GM23338 (cell line): ENCODE measurements around the gene SLC23A2. TPM values are rescaled to one million over a fixed set of nuclear protein-coding genes. Genes with fewer than 3 reads are reported as not detected.

Experiments
- ATAC-seq: fragments of 200-7000 bp; cut with Tn5 transposase; 3 replicates; pipeline ENCODE4 v1.9.1; 2020
- DNase-seq: peaks from one replicate; pipeline ENCODE4 v3.0.0-alpha.2; 2015; ENCODE audit warnings: low spot score
- H2AFZ ChIP-seq: fragments of 200-600 bp; sonication (generic); 2 replicates; pipeline ENCODE4 v1.8.0; 2016; ENCODE audit warnings: antibody characterized with exemption, mild to moderate bottlenecking, moderate library complexity
- H3F3A ChIP-seq: fragments of 200-600 bp; sonication (generic); replicated peaks from 2 replicates; pipeline ENCODE4 v1.8.0; 2017; ENCODE audit warnings: antibody characterized with exemption, mixed run types, low read depth
- H3K27ac ChIP-seq: fragments of 200-600 bp; sonication (generic); 2 replicates; pipeline ENCODE4 v1.6.1; 2016; ENCODE audit warnings: low read depth
- H3K27me3 ChIP-seq: fragments of 200-600 bp; sonication (generic); 2 replicates; pipeline ENCODE4 v1.8.0; 2016; ENCODE audit warnings: mild to moderate bottlenecking, mixed run types, moderate library complexity; ENCODE audit not compliant: insufficient read depth
- H3K36me3 ChIP-seq: fragments of 200-600 bp; sonication (generic); 2 replicates; pipeline ENCODE4 v1.8.0; 2016; ENCODE audit warnings: mild to moderate bottlenecking; ENCODE audit not compliant: insufficient read depth
- H3K4me1 ChIP-seq: fragments of 200-600 bp; sonication (generic); 2 replicates; pipeline ENCODE4 v1.8.0; 2016; ENCODE audit warnings: mild to moderate bottlenecking, moderate library complexity; ENCODE audit not compliant: insufficient read depth
- H3K4me2 ChIP-seq: fragments of 200-600 bp; sonication (generic); 2 replicates; pipeline ENCODE4 v1.7.1; 2017; ENCODE audit warnings: mixed run types
- H3K4me3 ChIP-seq: fragments of 200-600 bp; sonication (generic); 2 replicates; pipeline ENCODE4 v1.6.1; 2016; ENCODE audit warnings: mixed run types
- H3K79me2 ChIP-seq: fragments of 200-600 bp; sonication (generic); replicated peaks from 2 replicates; pipeline ENCODE4 v1.8.0; 2017; ENCODE audit warnings: mild to moderate bottlenecking; ENCODE audit not compliant: insufficient read depth
- H3K9me2 ChIP-seq: fragments of 200-600 bp; sonication (generic); 2 replicates; pipeline ENCODE4 v1.8.0; 2017; ENCODE audit not compliant: insufficient read depth
- H4K20me1 ChIP-seq: fragments of 200-600 bp; sonication (generic); replicated peaks from 2 replicates; pipeline ENCODE4 v1.8.0; 2017; ENCODE audit warnings: mild to moderate bottlenecking; ENCODE audit not compliant: insufficient read depth
- H3K27ac Mint-ChIP-seq: 2 replicates; pipeline ENCODE4 v1.8.0; 2020; ENCODE audit warnings: inconsistent platforms, mild to moderate bottlenecking, moderate library complexity, mixed read lengths
- H3K27me3 Mint-ChIP-seq: 3 replicates; pipeline ENCODE4 v1.8.0; 2022; ENCODE audit warnings: low read depth, mild to moderate bottlenecking, moderate library complexity, mixed read lengths, inconsistent platforms; ENCODE audit not compliant: insufficient read depth, poor library complexity
- H3K36me3 Mint-ChIP-seq: 3 replicates; pipeline ENCODE4 v1.8.0; 2021; ENCODE audit warnings: low read depth, mild to moderate bottlenecking, inconsistent platforms, moderate library complexity, mixed read lengths
- H3K4me1 Mint-ChIP-seq: 3 replicates; pipeline ENCODE4 v1.8.0; 2020; ENCODE audit warnings: mild to moderate bottlenecking, inconsistent platforms, mixed read lengths
- H3K4me3 Mint-ChIP-seq: 3 replicates; pipeline ENCODE4 v1.8.0; 2021; ENCODE audit warnings: moderate library complexity, mild to moderate bottlenecking, inconsistent platforms, mixed read lengths
- H3K9me3 Mint-ChIP-seq: 3 replicates; pipeline ENCODE4 v1.8.0; 2020; ENCODE audit warnings: moderate library complexity, mild to moderate bottlenecking, inconsistent platforms, mixed read lengths
- CREB1 ChIP-seq: fragments of 250-450 bp; sonication (Bioruptor Pico); IDR thresholded peaks from 2 replicates; pipeline ENCODE4 v1.5.0; 2020; ENCODE audit warnings: low read depth, mild to moderate bottlenecking, moderate library complexity
- CTCF ChIP-seq, 2 experiments: fragments of 200-600 bp in 1 of 2; sonication (generic) in 1 of 2; conservative IDR thresholded peaks; 2 replicates each; pipeline versions ENCODE4 v1.5.1 to v1.6.1; 2016 to 2017; ENCODE audit warnings: antibody characterized with exemption in 2 of 2, low read depth in 2 of 2, mild to moderate bottlenecking in 2 of 2, moderate library complexity in 1 of 2
- ETS1 ChIP-seq: IDR thresholded peaks from 2 replicates; pipeline ENCODE4 v1.6.1; 2016; ENCODE audit warnings: antibody characterized with exemption
- EZH2 ChIP-seq: fragments of 200-600 bp; sonication (generic); IDR thresholded peaks from one replicate; pipeline ENCODE4 v1.8.0; 2017; ENCODE audit warnings: antibody characterized with exemption, mild to moderate bottlenecking, low read depth; ENCODE audit not compliant: unreplicated experiment
- POLR2AphosphoS5 ChIP-seq: IDR thresholded peaks from 2 replicates; pipeline ENCODE4 v1.6.1; 2016; ENCODE audit warnings: antibody characterized with exemption, low read depth
- REST ChIP-seq: IDR thresholded peaks from one replicate; pipeline ENCODE4 v1.6.1; 2018; ENCODE audit warnings: antibody characterized with exemption; ENCODE audit not compliant: unreplicated experiment
- STAT1 ChIP-seq: IDR thresholded peaks from one replicate; pipeline ENCODE4 v1.6.1; 2016; ENCODE audit warnings: antibody characterized with exemption; ENCODE audit not compliant: unreplicated experiment
- ZNF114 ChIP-seq: fragments of 250-450 bp; sonication (Bioruptor Pico); IDR thresholded peaks from 2 replicates; pipeline ENCODE4 v1.5.0; 2020; ENCODE audit warnings: mild to moderate bottlenecking, moderate library complexity
- ZNF462 ChIP-seq: fragments of 250-450 bp; sonication (Bioruptor Pico); IDR thresholded peaks from 2 replicates; pipeline ENCODE4 v1.5.0; 2020; ENCODE audit warnings: mild to moderate bottlenecking, moderate library complexity
- polyA plus RNA-seq: library from polyadenylated mRNA; unstranded; fragments of >200 nt; fragmentation: Nextera tagmentation; extraction: Ambion mirVana; gene quantifications from 2 replicates; pipeline ENCODE4 v1.2.1, GENCODE V29; 2016
- total RNA-seq: library from RNA; depleted of rRNA; stranded (reverse); fragments of >200 nt; shearing (Covaris generic); gene quantifications from 2 replicates; pipeline ENCODE4 v1.2.3, GENCODE V29; 2014

The SLC23A2 gene
- total and polyA plus RNA-seq, 2 experiments from 2014 or later: 4.4 to 20.2 TPM

- TF ChIP-seq ZNF462 (CRISPR knock-in tag) (no peak), STAT1 (no peak), REST (no peak)
These were observed 39.0 kb upstream of the SLC23A2 start (continued) for GRCh38 chr20:5040345-5040744.

- H3K4me3 ChIP-seq: no peak overlapping the region
- no peaks in the 10 kb centered on the region for H3K9me2 ChIP-seq
- no peaks in the 10 kb centered on the region for H4K20me1 ChIP-seq
- H3K4me2 ChIP-seq: no peak overlapping the region
- DNase-seq (no peak), ATAC-seq (no peak)
- Mint-ChIP-seq H3K27me3 (no peaks in the 10 kb centered on the region), H3K4me1 (no peaks in the 10 kb centered on the region), H3K4me3 (no peak overlapping the region), H3K36me3 (no peaks in the 10 kb centered on the region), H3K27ac (no peak overlapping the region), H3K9me3 (no peaks in the 10 kb centered on the region)
- no peaks in the 10 kb centered on the region for H3K36me3 ChIP-seq
- H3K27me3 ChIP-seq: no peaks in the 10 kb centered on the region
- H2AFZ ChIP-seq: no peak overlapping the region
- no peaks in the 10 kb centered on the region for H3K4me1 ChIP-seq
- no peaks in the 10 kb centered on the region for H3K79me2 ChIP-seq
- H3K27ac ChIP-seq: no peak overlapping the region
- no peaks in the 10 kb centered on the region for H3F3A ChIP-seq
- TF ChIP-seq REST: no peak
- no peak for TF ChIP-seq ZNF114 (CRISPR knock-in tag)
- TF ChIP-seq POLR2AphosphoS5: no peak
- no peak for TF ChIP-seq ETS1
- no peak for TF ChIP-seq CTCF (conservative IDR thresholded peaks at IDR 0.05; ENCODE audit: low read depth in 2 of 2)
- no peak for TF ChIP-seq CREB1 (CRISPR knock-in tag)
- TF ChIP-seq EZH2: no peak
These were observed 38.6 kb upstream of the SLC23A2 start for GRCh38 chr20:5039889-5040288.
